HepG2 (cell line): Measurements from ENCODE around the gene RTP1. TPM values are rescaled to one million over a fixed set of nuclear protein-coding genes. Genes with fewer than 3 reads are reported as not detected.

Experiments
- ATAC-seq: fragments of 200-7000 bp; cut with Tn5 transposase; 3 replicates; pipeline ENCODE4 v1.9.1; 2020; ENCODE audit warnings: mild to moderate bottlenecking, moderate library complexity
- BruUV-seq: library from RNA; stranded (reverse); fragments of 400-500 nt; replicated peaks from 2 replicates; lab custom pipeline; 2021; lab: Mats Ljungman, UMichigan
- CTCF ChIA-PET: fragments of 300-600 bp; formaldehyde crosslinking; extraction: SDS; loops from one replicate; lab custom pipeline; 2021; ENCODE audit warnings: low total read pairs, inconsistent platforms, low intra/inter-chr PET ratio; lab: Yijun Ruan, JAX
- POLR2A ChIA-PET: fragments of 350-600 bp; sonication (Branson Sonifier 250); formaldehyde crosslinking; loops from one replicate; lab custom pipeline; 2020; ENCODE audit warnings: antibody characterized with exemption, inconsistent platforms; lab: Yijun Ruan, JAX
- DNase-seq: peaks from one replicate; pipeline ENCODE4 v3.0.0-alpha.2; 2015; ENCODE audit warnings: low spot score
- FAIRE-seq: peaks from 3 replicates; lab custom pipeline; 2011; peaks lifted over from hg19 to GRCh38; lab: Jason Lieb, UNC
- H2AFZ ChIP-seq: one replicate; pipeline ENCODE4 v1.6.1; 2011; ENCODE audit warnings: low read length, inconsistent platforms
- H3K27ac ChIP-seq: fragments of 300-600 bp; 3 replicates; pipeline ENCODE4 v1.8.0; 2011; ENCODE audit warnings: mixed run types, mild to moderate bottlenecking, mixed read lengths, low read length, inconsistent platforms; ENCODE audit not compliant: insufficient read depth; ENCODE audit errors: extremely low read length
- H3K27me3 ChIP-seq, 2 experiments: fragments of 200-600 bp in 1 of 2; 2 replicates in 1 of 2; 3 replicates in 1 of 2; pipeline versions ENCODE4 v1.6.0 to v1.8.0; 2011; ENCODE audit warnings: low read length in 2 of 2, mild to moderate bottlenecking in 2 of 2, moderate library complexity in 2 of 2, inconsistent platforms in 1 of 2; ENCODE audit not compliant: insufficient read depth in 2 of 2, control insufficient read depth in 1 of 2
- H3K36me3 ChIP-seq, 2 experiments: fragments of 200-600 bp in 1 of 2; replicated peaks in 1 of 2; 2 replicates in 1 of 2; 3 replicates in 1 of 2; pipeline versions ENCODE4 v1.5.1 to v1.8.0; 2011; ENCODE audit warnings: low read length in 2 of 2, inconsistent platforms in 1 of 2; ENCODE audit not compliant: insufficient read depth in 2 of 2, control insufficient read depth in 1 of 2
- H3K4me1 ChIP-seq: 2 replicates; pipeline ENCODE4 v1.5.1; 2012; ENCODE audit warnings: low read length, inconsistent platforms; ENCODE audit not compliant: insufficient read depth
- H3K4me2 ChIP-seq: 2 replicates; pipeline ENCODE4 v1.6.0; 2011; ENCODE audit warnings: low read depth, low read length, inconsistent platforms
- H3K4me3 ChIP-seq, 3 experiments: fragments of 200-600 bp in 1 of 3; sonication (generic), shearing (Covaris generic) in 1 of 3; replicated peaks in 1 of 3; 2 replicates each; pipeline ENCODE4 v1.5.1; 2011 to 2016; ENCODE audit warnings: low read length in 3 of 3, inconsistent platforms in 2 of 3, low read depth in 2 of 3, mild to moderate bottlenecking in 2 of 3, control low read depth in 1 of 3, mixed read lengths in 1 of 3; ENCODE audit not compliant: insufficient read depth in 1 of 3
- H3K79me2 ChIP-seq: one replicate; pipeline ENCODE4 v1.6.1; 2011; ENCODE audit warnings: low read length, inconsistent platforms; ENCODE audit not compliant: insufficient read depth
- H3K9ac ChIP-seq: 2 replicates; pipeline ENCODE4 v1.6.0; 2011; ENCODE audit warnings: mild to moderate bottlenecking, low read depth, low read length, inconsistent platforms; ENCODE audit not compliant: insufficient read depth
- H3K9me3 ChIP-seq: 2 replicates; pipeline ENCODE4 v1.5.1; 2012; ENCODE audit warnings: mild to moderate bottlenecking, low read length
- H4K20me1 ChIP-seq: 2 replicates; pipeline ENCODE4 v1.6.0; 2011; ENCODE audit warnings: inconsistent platforms, mild to moderate bottlenecking, low read length, moderate library complexity; ENCODE audit not compliant: insufficient read depth
- BATF2 ChIP-seq: sonication (generic); formaldehyde crosslinking; IDR thresholded peaks from 2 replicates; pipeline ENCODE4 v1.8.0; 2022; ENCODE audit warnings: mild to moderate bottlenecking, missing genetic modification reagents, moderate library complexity
- ELF3 ChIP-seq: IDR thresholded peaks from 2 replicates; pipeline ENCODE4 v1.6.1; 2016; ENCODE audit warnings: missing genetic modification reagents, missing compliant biosample characterization
- HNRNPH1 ChIP-seq: fragments of 200-400 bp; formaldehyde crosslinking; optimal IDR thresholded peaks from 2 replicates; pipeline ENCODE3; 2017; ENCODE audit warnings: mild to moderate bottlenecking, low read depth, low read length
- MAFF ChIP-seq: IDR thresholded peaks from 2 replicates; pipeline ENCODE4 v1.6.1; 2011; ENCODE audit warnings: low read depth, low read length, improper control_type of control experiment
- MAFK ChIP-seq, 2 experiments: IDR thresholded peaks in 1 of 2; conservative IDR thresholded peaks in 1 of 2; 2 replicates each; pipeline ENCODE4 v1.6.1; 2011; ENCODE audit warnings: improper control_type of control experiment in 2 of 2, low read length in 2 of 2
- PREB ChIP-seq: sonication (generic); formaldehyde crosslinking; IDR thresholded peaks from 2 replicates; pipeline ENCODE4 v1.4.0; 2020; ENCODE audit warnings: missing genetic modification reagents
- RBM22 ChIP-seq: fragments of 200-400 bp; formaldehyde crosslinking; optimal IDR thresholded peaks from 2 replicates; pipeline ENCODE3; 2017; ENCODE audit warnings: mild to moderate bottlenecking, low read length, moderate library complexity
- SMARCE1 ChIP-seq: fragments of 450-650 bp; IDR thresholded peaks from 2 replicates; pipeline ENCODE4 v1.6.1; 2017; ENCODE audit warnings: borderline replicate concordance
- SRSF1 ChIP-seq: fragments of 200-400 bp; formaldehyde crosslinking; optimal IDR thresholded peaks from 2 replicates; pipeline ENCODE3; 2017; ENCODE audit warnings: mild to moderate bottlenecking, low read depth, low read length, moderate library complexity
- SUZ12 ChIP-seq: fragments of 150-350 bp; IDR thresholded peaks from 2 replicates; pipeline ENCODE4 v1.6.1; 2014; ENCODE audit warnings: low read depth, low read length
- YY1 ChIP-seq: IDR thresholded peaks from 2 replicates; pipeline ENCODE4 v1.6.1; 2011; ENCODE audit warnings: low read length, low read depth, moderate library complexity, mild to moderate bottlenecking; ENCODE audit not compliant: insufficient read depth, insufficient replicate concordance
- ZNF180 ChIP-seq: sonication (generic); formaldehyde crosslinking; IDR thresholded peaks from 2 replicates; pipeline ENCODE4 v1.4.0; 2020; ENCODE audit warnings: low read depth, missing genetic modification reagents, borderline replicate concordance
- ZNF615 ChIP-seq: sonication (generic); formaldehyde crosslinking; IDR thresholded peaks from 2 replicates; pipeline ENCODE4 v1.5.0; 2020; ENCODE audit warnings: mild to moderate bottlenecking, missing genetic modification reagents, borderline replicate concordance
- ZNF644 ChIP-seq: IDR thresholded peaks from 2 replicates; pipeline ENCODE4 v1.6.1; 2016; ENCODE audit warnings: low read depth
- WGBS: methylation state at CpG from one replicate; pipeline ENCODE4 v1.1.6; 2017; ENCODE audit warnings: low lambda C conversion rate; 5-methylcytosine and 5-hydroxymethylcytosine counted together
- in situ Hi-C: cut with HindIII; loops from 2 replicates; pipeline ENCODE4 v1.10.0; 2017; ENCODE audit warnings: low pct_unique_long_range_greater_than_20kb; ENCODE audit not compliant: extremely low pct_ligation_motif_present
- intact Hi-C: fragments of 100-400 bp; cut with micrococcal nuclease; formaldehyde crosslinking; loops from one replicate; pipeline ENCODE4 v1.10.0; 2022; ENCODE audit not compliant: unreplicated experiment
- polyA plus RNA-seq, 8 experiments: library from polyadenylated mRNA; depleted of rRNA in 3 of 8; stranded (reverse) in 7 of 8; unstranded in 1 of 8; fragments of >200 nt; fragmentation: Illumina TruSeq in 4 of 8; extraction: Trizol in 4 of 8; gene quantifications; 2 replicates each; pipeline versions ENCODE4 v1.2.1 to v1.2.3, GENCODE V29; 2011 to 2016; ENCODE audit warnings: low read depth in 4 of 8, missing spikeins in 1 of 8, mixed read lengths in 1 of 8; ENCODE audit not compliant: insufficient read depth in 1 of 8
- total RNA-seq, 5 experiments: library from RNA; depleted of rRNA; stranded (reverse); fragments of >200 nt; fragmentation: Illumina TruSeq; extraction: Trizol; gene quantifications; 2 replicates each; pipeline ENCODE4 v1.2.3, GENCODE V29; 2016; ENCODE audit warnings: low read depth in 1 of 5
- TF ChIP-seq, protein P1 (sequence below): IDR thresholded peaks from 2 replicates; pipeline ENCODE4 v1.6.1; 2016; ENCODE audit warnings: low read depth

The RTP1 gene
- total and polyA plus RNA-seq, 2 of the 13 experiments (the other 11 are each of a cell fraction or from before 2014, with no cell fraction given) = not detected

GRCh38 chr3:187207062-187207461 is 9.8 kb downstream of the RTP1 start:
- Histone ChIP-seq H3K79me2 (no peaks in the 10 kb centered on the region), H3K27me3 (peaks cover 0 to 12% of the 10 kb centered on the region in 2 experiments; a peak in 1 of 5 replicates), H3K36me3 (no peaks in the 10 kb centered on the region), H3K4me1 (peaks cover 9% of the 10 kb centered on the region), H3K4me3 (no peak overlapping the region), H3K4me2 (no peak overlapping the region), H3K9ac (no peak overlapping the region), H3K9me3 (no peaks in the 10 kb centered on the region), H4K20me1 (no peaks in the 10 kb centered on the region), H3K27ac (no peak overlapping the region), H2AFZ (no peak overlapping the region)
- ChIA-PET POLR2A (no interaction called here), CTCF (no interaction called here)
- TF ChIP-seq MAFK (conservative IDR thresholded peaks at IDR 0.05 in 1 of 2, IDR thresholded peaks at IDR 0.05 in 1 of 2; ENCODE audit: low read length in 2 of 2) (peak; percentile 63 to 69), MAFF (peak; percentile 69), ZNF615 (CRISPR knock-in tag) (no peak), SUZ12 (no peak), ELF3 (CRISPR knock-in tag) (no peak), BATF2 (CRISPR knock-in tag) (no peak), ZNF180 (CRISPR knock-in tag) (no peak)
- no TSS peak for BruUV-seq
- intact Hi-C loops (no loop called here), in situ Hi-C loops (no loop called here)
- ATAC-seq (no peak), FAIRE-seq (no peak), DNase-seq (no peak)
- 0% methylated on average over 2 of the region's 2 CpGs for WGBS

GRCh38 chr3:187207624-187208023 is 10.3 kb downstream of the RTP1 start:
- POLR2A ChIA-PET = no interaction called here
- in situ Hi-C loops = no loop called here
- no peak for TF ChIP-seq ZNF615 (CRISPR knock-in tag)
- no peak for TF ChIP-seq SMARCE1
- no peak for TF ChIP-seq YY1
- TF ChIP-seq ZNF644 (CRISPR knock-in tag) = no peak
- TF ChIP-seq SRSF1 = no peak
- no peak for TF ChIP-seq HNRNPH1
- TF ChIP-seq PREB (CRISPR knock-in tag) = no peak
- no peak for TF ChIP-seq RBM22
- TF ChIP-seq, protein P1, sequence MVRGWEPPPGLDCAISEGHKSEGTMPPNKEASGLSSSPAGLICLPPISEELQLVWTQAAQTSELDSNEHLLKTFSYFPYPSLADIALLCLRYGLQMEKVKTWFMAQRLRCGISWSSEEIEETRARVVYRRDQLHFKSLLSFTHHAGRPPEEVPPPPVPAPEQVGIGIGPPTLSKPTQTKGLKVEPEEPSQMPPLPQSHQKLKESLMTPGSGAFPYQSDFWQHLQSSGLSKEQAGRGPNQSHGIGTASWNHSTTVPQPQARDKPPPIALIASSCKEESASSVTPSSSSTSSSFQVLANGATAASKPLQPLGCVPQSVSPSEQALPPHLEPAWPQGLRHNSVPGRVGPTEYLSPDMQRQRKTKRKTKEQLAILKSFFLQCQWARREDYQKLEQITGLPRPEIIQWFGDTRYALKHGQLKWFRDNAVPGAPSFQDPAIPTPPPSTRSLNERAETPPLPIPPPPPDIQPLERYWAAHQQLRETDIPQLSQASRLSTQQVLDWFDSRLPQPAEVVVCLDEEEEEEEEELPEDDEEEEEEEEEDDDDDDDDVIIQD (CRISPR knock-in tag) = no peak

More at GRCh38 chr3:187207624-187208023, 10.3 kb downstream of the RTP1 start:
- Histone ChIP-seq H3K27ac (no peak overlapping the region), H2AFZ (no peak overlapping the region), H3K4me1 (peaks cover 9% of the 10 kb centered on the region), H3K79me2 (no peaks in the 10 kb centered on the region), H3K9ac (no peak overlapping the region), H3K4me2 (no peak overlapping the region), H3K4me3 (no peak overlapping the region), H3K36me3 (no peaks in the 10 kb centered on the region), H3K9me3 (no peaks in the 10 kb centered on the region), H3K27me3 (peaks cover 1 to 11% of the 10 kb centered on the region in 2 experiments; a peak in 2 of 5 replicates), H4K20me1 (no peaks in the 10 kb centered on the region)
- CTCF ChIA-PET = no interaction called here
- no TSS peak for BruUV-seq
- no peak for DNase-seq
- no peak for ATAC-seq
- FAIRE-seq = no peak
- intact Hi-C loops = no loop called here
